ENCODE data around the gene ZNF292.

GRCh38 chr6:87241304-87241703, 85.9 kb downstream of the ZNF292 start:
- TF ChIP-seq POLR2A (IDR thresholded peaks at IDR 0.05) (no peak), CTCF (IDR thresholded peaks at IDR 0.05) (no peak)

Data from tibial nerve (tissue), 3 donors.